ENCODE data around the gene MORN5.

Gene MORN5

DNA sequence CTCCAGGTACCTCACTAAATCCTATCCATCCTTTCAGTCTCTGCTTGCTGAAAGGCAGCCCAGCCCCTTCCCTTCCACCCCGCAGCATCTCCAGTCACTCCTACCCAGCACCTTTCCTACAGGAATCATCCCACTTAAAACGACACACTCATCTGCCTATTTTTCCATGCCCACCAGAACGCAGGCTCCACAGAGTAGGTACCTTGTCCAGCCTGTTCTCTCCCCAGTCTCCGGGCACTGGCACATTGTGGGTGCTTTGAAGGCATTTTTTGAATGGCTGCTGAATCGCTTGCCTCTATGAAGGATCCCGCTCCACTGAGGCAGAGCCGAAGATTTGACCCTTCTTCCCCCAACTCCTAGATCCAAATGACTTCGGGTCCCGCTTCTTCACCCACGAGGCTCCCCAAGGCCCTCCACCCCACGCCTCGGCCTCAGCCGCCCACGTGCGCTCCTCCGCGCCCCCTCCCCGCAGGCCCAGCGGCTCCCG, 53.4 kb downstream of the MORN5 start:
- no peaks in the 10 kb centered on the region for H3K4me1 ChIP-seq (ENCODE audit: insufficient read depth, low read length)
- H3K36me3 ChIP-seq (ENCODE audit: insufficient read depth, low read length): no peaks in the 10 kb centered on the region
- H3K4me3 ChIP-seq (ENCODE audit: low read depth in 1 of 2, low read length in 2 of 2): no peak overlapping the region
- H3K27ac ChIP-seq (ENCODE audit: low read depth, low read length): no peak overlapping the region
- H3K9ac ChIP-seq (ENCODE audit: low read length): no peak overlapping the region
- no peaks in the 10 kb centered on the region for H3K9me3 ChIP-seq (ENCODE audit: low read length)
- peaks cover 39 to 53% of the 10 kb centered on the region in 2 donors for H3K27me3 ChIP-seq (ENCODE audit: control insufficient read depth in 1 of 2, insufficient read depth in 2 of 2, low read length in 2 of 2)

GRCh38 chr9:122213589-122214413, 54.1 kb downstream of the MORN5 start:
- no peak overlapping the region for H3K27ac ChIP-seq (ENCODE audit: low read depth, low read length)
- H3K36me3 ChIP-seq (ENCODE audit: insufficient read depth, low read length): no peaks in the 10 kb centered on the region
- no peaks in the 10 kb centered on the region for H3K9me3 ChIP-seq (ENCODE audit: low read length)
- H3K9ac ChIP-seq (ENCODE audit: low read length): no peak overlapping the region
- H3K4me1 ChIP-seq (ENCODE audit: insufficient read depth, low read length): peaks cover 1% of the 10 kb centered on the region
- peaks cover 45 to 59% of the 10 kb centered on the region in 2 donors for H3K27me3 ChIP-seq (ENCODE audit: control insufficient read depth in 1 of 2, insufficient read depth in 2 of 2, low read length in 2 of 2)
- peak overlapping the region in 1 of 2 donors; percentile 11 for H3K4me3 ChIP-seq (ENCODE audit: low read depth in 1 of 2, low read length in 2 of 2)

GRCh38 chr9:122214507-122214906, 54.8 kb downstream of the MORN5 start:
- H3K27me3 ChIP-seq (ENCODE audit: control insufficient read depth in 1 of 2, insufficient read depth in 2 of 2, low read length in 2 of 2): peaks cover 52 to 66% of the 10 kb centered on the region in 2 donors
- no peak overlapping the region for H3K27ac ChIP-seq (ENCODE audit: low read depth, low read length)
- no peak overlapping the region for H3K4me3 ChIP-seq (ENCODE audit: low read depth in 1 of 2, low read length in 2 of 2)
- no peak overlapping the region for H3K9ac ChIP-seq (ENCODE audit: low read length)
- no peaks in the 10 kb centered on the region for H3K36me3 ChIP-seq (ENCODE audit: insufficient read depth, low read length)
- H3K4me1 ChIP-seq (ENCODE audit: insufficient read depth, low read length): peaks cover 8% of the 10 kb centered on the region
- H3K9me3 ChIP-seq (ENCODE audit: low read length): no peaks in the 10 kb centered on the region

DNA sequence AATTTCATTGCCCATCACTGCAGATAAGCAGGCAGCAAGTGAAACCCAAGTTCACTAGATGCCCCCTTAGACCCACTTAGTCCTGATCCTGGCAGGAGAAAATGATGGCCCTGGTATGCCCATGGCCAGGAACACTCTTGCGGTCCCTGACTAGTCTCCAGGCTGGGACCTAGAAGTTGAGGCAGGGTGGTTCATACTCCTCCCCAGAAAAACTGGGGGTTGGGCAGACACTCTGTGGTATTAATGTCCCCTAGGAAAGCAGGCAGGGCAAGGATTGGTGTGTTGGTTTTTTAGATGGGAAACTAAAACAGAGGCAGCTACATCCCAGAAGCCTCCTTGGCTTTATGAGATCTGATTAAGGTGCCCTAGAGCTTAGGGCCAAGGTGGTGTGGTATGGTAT, 56.0 kb downstream of the MORN5 start:
- H3K4me1 ChIP-seq (ENCODE audit: insufficient read depth, low read length): peaks cover 17% of the 10 kb centered on the region
- H3K36me3 ChIP-seq (ENCODE audit: insufficient read depth, low read length): no peaks in the 10 kb centered on the region
- H3K9ac ChIP-seq (ENCODE audit: low read length): no peak overlapping the region
- peaks cover 64 to 78% of the 10 kb centered on the region in 2 donors for H3K27me3 ChIP-seq (ENCODE audit: control insufficient read depth in 1 of 2, insufficient read depth in 2 of 2, low read length in 2 of 2)
- no peak overlapping the region for H3K27ac ChIP-seq (ENCODE audit: low read depth, low read length)
- H3K4me3 ChIP-seq (ENCODE audit: low read depth in 1 of 2, low read length in 2 of 2): no peak overlapping the region
- no peaks in the 10 kb centered on the region for H3K9me3 ChIP-seq (ENCODE audit: low read length)

DNA sequence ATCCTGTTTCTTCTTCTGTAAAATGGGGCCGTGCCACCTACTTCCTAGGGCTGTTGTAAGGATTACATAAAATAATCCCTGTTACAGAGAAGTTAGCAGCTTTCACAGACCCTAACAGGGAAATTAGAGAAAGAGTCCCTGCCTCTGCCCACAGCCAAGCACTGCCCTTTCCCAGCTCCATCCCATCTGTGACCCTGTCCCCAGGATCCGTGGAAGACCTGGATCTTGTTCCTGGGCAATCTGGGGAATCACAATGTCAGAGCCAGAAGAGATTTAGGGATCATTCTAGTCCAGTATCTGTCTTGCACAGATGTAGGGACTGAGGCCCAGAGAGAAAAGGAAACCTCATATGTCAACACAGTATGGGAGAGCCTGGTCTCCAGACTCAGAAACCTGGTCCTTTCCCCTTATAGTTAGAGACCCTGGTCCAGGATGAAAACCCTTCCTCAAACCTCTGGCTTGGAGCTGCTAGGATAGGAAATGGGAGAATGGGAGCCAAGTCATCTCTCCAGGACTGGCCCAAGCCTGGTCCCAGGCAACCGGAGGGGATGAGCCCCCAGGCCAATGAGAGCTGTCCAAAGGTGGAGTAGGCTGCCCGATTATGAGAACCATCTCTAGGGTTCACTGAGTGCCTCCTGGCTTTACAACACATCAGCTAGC, 56.6 kb downstream of the MORN5 start:
- no peak overlapping the region for H3K4me3 ChIP-seq (ENCODE audit: low read depth in 1 of 2, low read length in 2 of 2)
- no peak overlapping the region for H3K9ac ChIP-seq (ENCODE audit: low read length)
- H3K36me3 ChIP-seq (ENCODE audit: insufficient read depth, low read length): no peaks in the 10 kb centered on the region
- H3K27ac ChIP-seq (ENCODE audit: low read depth, low read length): no peak overlapping the region
- H3K9me3 ChIP-seq (ENCODE audit: low read length): no peaks in the 10 kb centered on the region
- H3K27me3 ChIP-seq (ENCODE audit: control insufficient read depth in 1 of 2, insufficient read depth in 2 of 2, low read length in 2 of 2): peaks cover 70 to 84% of the 10 kb centered on the region in 2 donors
- peaks cover 17% of the 10 kb centered on the region for H3K4me1 ChIP-seq (ENCODE audit: insufficient read depth, low read length)

DNA sequence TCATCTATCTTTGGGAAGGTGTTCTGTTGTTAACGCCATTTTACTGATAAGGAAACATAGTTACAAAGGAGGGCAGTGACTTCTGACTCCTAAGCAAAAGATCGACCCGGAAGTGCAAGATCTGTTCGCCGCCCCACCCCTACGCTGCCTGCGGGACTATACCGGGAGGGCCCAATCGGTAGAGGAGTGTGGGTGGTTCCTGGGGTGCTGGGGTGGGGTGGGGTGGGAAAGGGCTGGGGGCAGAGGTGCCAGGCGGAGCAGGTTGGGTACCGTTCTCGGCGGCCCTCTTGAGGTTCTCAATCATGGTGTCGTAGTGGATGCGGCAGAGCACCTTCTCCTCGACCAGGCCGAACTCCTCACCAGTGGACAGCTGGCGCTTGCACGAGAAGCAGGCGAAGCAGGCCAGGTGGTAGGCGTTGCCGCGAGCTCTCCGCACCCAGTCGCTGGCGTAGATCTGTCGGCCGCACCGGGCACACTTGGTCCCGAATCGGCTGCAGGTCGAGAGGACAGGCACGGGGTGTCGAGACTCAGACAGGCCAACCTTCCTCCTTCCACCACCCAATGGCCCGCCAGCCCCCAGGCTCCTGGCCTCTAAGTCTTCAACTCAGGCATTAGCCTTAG, 57.2 kb downstream of the MORN5 start:
- Histone ChIP-seq H3K27me3 (ENCODE audit: control insufficient read depth in 1 of 2, insufficient read depth in 2 of 2, low read length in 2 of 2) (peaks cover 71 to 90% of the 10 kb centered on the region in 2 donors), H3K36me3 (ENCODE audit: insufficient read depth, low read length) (no peaks in the 10 kb centered on the region), H3K4me3 (ENCODE audit: low read depth in 1 of 2, low read length in 2 of 2) (no peak overlapping the region)

GRCh38 chr9:122217640-122218039, 57.9 kb downstream of the MORN5 start:
- Histone ChIP-seq H3K27me3 (ENCODE audit: control insufficient read depth in 1 of 2, insufficient read depth in 2 of 2, low read length in 2 of 2) (peaks cover 70 to 95% of the 10 kb centered on the region in 2 donors), H3K4me1 (ENCODE audit: insufficient read depth, low read length) (peaks cover 17% of the 10 kb centered on the region)

More for the DNA sequence above, 57.2 kb downstream of the MORN5 start:
- Histone ChIP-seq H3K4me1 (ENCODE audit: insufficient read depth, low read length) (peaks cover 17% of the 10 kb centered on the region), H3K9me3 (ENCODE audit: low read length) (no peaks in the 10 kb centered on the region), H3K27ac (ENCODE audit: low read depth, low read length) (no peak overlapping the region), H3K9ac (ENCODE audit: low read length) (no peak overlapping the region)

GRCh38 chr9:122218071-122218934, 58.6 kb downstream of the MORN5 start:
- no peak overlapping the region for H3K9ac ChIP-seq (ENCODE audit: low read length)

More at GRCh38 chr9:122217640-122218039, 57.9 kb downstream of the MORN5 start:
- Histone ChIP-seq H3K4me3 (ENCODE audit: low read depth in 1 of 2, low read length in 2 of 2) (no peak overlapping the region), H3K9ac (ENCODE audit: low read length) (no peak overlapping the region), H3K9me3 (ENCODE audit: low read length) (no peaks in the 10 kb centered on the region), H3K27ac (ENCODE audit: low read depth, low read length) (no peak overlapping the region), H3K36me3 (ENCODE audit: insufficient read depth, low read length) (no peaks in the 10 kb centered on the region)

GRCh38 chr9:122218935-122219855, 59.5 kb downstream of the MORN5 start:
- H3K9ac ChIP-seq (ENCODE audit: low read length): no peak overlapping the region
- no peak overlapping the region for H3K27ac ChIP-seq (ENCODE audit: low read depth, low read length)
- H3K27me3 ChIP-seq (ENCODE audit: control insufficient read depth in 1 of 2, insufficient read depth in 2 of 2, low read length in 2 of 2): peaks cover 66 to 93% of the 10 kb centered on the region in 2 donors
- no peaks in the 10 kb centered on the region for H3K36me3 ChIP-seq (ENCODE audit: insufficient read depth, low read length)
- H3K4me1 ChIP-seq (ENCODE audit: insufficient read depth, low read length): peaks cover 17% of the 10 kb centered on the region
- H3K4me3 ChIP-seq (ENCODE audit: low read depth in 1 of 2, low read length in 2 of 2): peak overlapping the region; percentile 6 to 33
- no peaks in the 10 kb centered on the region for H3K9me3 ChIP-seq (ENCODE audit: low read length)

More at GRCh38 chr9:122218071-122218934, 58.6 kb downstream of the MORN5 start:
- Histone ChIP-seq H3K4me3 (ENCODE audit: low read depth in 1 of 2, low read length in 2 of 2) (no peak overlapping the region), H3K9me3 (ENCODE audit: low read length) (no peaks in the 10 kb centered on the region), H3K27me3 (ENCODE audit: control insufficient read depth in 1 of 2, insufficient read depth in 2 of 2, low read length in 2 of 2) (peaks cover 63 to 95% of the 10 kb centered on the region in 2 donors), H3K4me1 (ENCODE audit: insufficient read depth, low read length) (peaks cover 17% of the 10 kb centered on the region), H3K36me3 (ENCODE audit: insufficient read depth, low read length) (no peaks in the 10 kb centered on the region), H3K27ac (ENCODE audit: low read depth, low read length) (no peak overlapping the region)

All from muscle layer of colon (tissue), 2 donors.